HL-60 (cell line): ENCODE data around the gene UGT1A5.

Source experiments
- DNase-seq, 2 experiments: peaks; one replicate each; pipeline ENCODE4 v3.0.0-alpha.2; 2010 to 2020; ENCODE audit warnings: low read depth in 1 of 2, low spot score in 1 of 2
- H3K27ac ChIP-seq: fragments of 250-450 bp; sonication (Bioruptor Pico); replicated peaks from 2 replicates; pipeline ENCODE4 v1.5.1; 2020; ENCODE audit warnings: mild to moderate bottlenecking, moderate library complexity
- H3K27me3 ChIP-seq: fragments of 250-450 bp; sonication (Bioruptor Pico); 2 replicates; pipeline ENCODE4 v1.5.1; 2021; ENCODE audit warnings: mild to moderate bottlenecking, moderate library complexity; ENCODE audit not compliant: insufficient read depth, poor library complexity, severe bottlenecking
- H3K4me3 ChIP-seq: replicated peaks from 2 replicates; pipeline ENCODE4 v1.5.1; 2011; ENCODE audit warnings: mild to moderate bottlenecking, control low read depth, low read length; ENCODE audit not compliant: insufficient read depth
- GABPA ChIP-seq: IDR thresholded peaks from 2 replicates; pipeline ENCODE4 v1.6.1; 2012; ENCODE audit warnings: low read depth
- POLR2AphosphoS5 ChIP-seq: IDR thresholded peaks from 2 replicates; pipeline ENCODE4 v1.6.1; 2012; ENCODE audit warnings: low read depth
- SPI1 ChIP-seq: IDR thresholded peaks from 2 replicates; pipeline ENCODE4 v1.6.1; 2012; ENCODE audit warnings: low read depth, mild to moderate bottlenecking, borderline replicate concordance
- TF ChIP-seq, protein P1 (sequence below): IDR thresholded peaks from 2 replicates; pipeline ENCODE4 v1.6.1; 2012; ENCODE audit warnings: low read depth; ENCODE audit not compliant: insufficient replicate concordance
- TF ChIP-seq, protein P2 (sequence below): IDR thresholded peaks from one replicate; pipeline ENCODE4 v1.5.1; 2011; ENCODE audit warnings: low read length, control low read depth, inconsistent platforms; ENCODE audit not compliant: insufficient read depth

UGT1A5 gene

DNA sequence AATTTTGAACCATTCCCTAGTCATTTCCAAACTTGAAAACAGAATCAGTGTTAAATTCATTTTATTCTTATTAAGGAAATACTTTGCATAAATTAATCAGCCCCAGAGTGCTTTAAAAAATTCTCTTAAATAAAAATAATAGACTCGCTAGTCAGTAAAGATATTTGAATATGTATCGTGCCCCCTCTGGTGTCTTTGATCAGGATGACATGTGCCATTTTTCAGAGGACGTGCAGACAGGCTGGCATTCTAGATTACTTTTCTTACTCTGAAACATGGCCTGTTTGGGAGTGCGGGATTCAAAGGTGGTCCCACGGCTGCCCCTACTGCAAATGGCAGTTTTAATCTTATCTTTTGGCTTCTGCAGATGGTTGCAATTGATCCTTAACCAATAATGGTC, 59.9 kb downstream of the UGT1A5 start:
- Histone ChIP-seq H3K27ac (no peak overlapping the region), H3K27me3 (no peaks in the 10 kb centered on the region), H3K4me3 (no peak overlapping the region)
- DNase-seq, result no peak
- TF ChIP-seq, protein P1, sequence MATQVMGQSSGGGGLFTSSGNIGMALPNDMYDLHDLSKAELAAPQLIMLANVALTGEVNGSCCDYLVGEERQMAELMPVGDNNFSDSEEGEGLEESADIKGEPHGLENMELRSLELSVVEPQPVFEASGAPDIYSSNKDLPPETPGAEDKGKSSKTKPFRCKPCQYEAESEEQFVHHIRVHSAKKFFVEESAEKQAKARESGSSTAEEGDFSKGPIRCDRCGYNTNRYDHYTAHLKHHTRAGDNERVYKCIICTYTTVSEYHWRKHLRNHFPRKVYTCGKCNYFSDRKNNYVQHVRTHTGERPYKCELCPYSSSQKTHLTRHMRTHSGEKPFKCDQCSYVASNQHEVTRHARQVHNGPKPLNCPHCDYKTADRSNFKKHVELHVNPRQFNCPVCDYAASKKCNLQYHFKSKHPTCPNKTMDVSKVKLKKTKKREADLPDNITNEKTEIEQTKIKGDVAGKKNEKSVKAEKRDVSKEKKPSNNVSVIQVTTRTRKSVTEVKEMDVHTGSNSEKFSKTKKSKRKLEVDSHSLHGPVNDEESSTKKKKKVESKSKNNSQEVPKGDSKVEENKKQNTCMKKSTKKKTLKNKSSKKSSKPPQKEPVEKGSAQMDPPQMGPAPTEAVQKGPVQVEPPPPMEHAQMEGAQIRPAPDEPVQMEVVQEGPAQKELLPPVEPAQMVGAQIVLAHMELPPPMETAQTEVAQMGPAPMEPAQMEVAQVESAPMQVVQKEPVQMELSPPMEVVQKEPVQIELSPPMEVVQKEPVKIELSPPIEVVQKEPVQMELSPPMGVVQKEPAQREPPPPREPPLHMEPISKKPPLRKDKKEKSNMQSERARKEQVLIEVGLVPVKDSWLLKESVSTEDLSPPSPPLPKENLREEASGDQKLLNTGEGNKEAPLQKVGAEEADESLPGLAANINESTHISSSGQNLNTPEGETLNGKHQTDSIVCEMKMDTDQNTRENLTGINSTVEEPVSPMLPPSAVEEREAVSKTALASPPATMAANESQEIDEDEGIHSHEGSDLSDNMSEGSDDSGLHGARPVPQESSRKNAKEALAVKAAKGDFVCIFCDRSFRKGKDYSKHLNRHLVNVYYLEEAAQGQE, result no peak
- TF ChIP-seq POLR2AphosphoS5, result no peak
- TF ChIP-seq, protein P2, sequence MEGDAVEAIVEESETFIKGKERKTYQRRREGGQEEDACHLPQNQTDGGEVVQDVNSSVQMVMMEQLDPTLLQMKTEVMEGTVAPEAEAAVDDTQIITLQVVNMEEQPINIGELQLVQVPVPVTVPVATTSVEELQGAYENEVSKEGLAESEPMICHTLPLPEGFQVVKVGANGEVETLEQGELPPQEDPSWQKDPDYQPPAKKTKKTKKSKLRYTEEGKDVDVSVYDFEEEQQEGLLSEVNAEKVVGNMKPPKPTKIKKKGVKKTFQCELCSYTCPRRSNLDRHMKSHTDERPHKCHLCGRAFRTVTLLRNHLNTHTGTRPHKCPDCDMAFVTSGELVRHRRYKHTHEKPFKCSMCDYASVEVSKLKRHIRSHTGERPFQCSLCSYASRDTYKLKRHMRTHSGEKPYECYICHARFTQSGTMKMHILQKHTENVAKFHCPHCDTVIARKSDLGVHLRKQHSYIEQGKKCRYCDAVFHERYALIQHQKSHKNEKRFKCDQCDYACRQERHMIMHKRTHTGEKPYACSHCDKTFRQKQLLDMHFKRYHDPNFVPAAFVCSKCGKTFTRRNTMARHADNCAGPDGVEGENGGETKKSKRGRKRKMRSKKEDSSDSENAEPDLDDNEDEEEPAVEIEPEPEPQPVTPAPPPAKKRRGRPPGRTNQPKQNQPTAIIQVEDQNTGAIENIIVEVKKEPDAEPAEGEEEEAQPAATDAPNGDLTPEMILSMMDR, result no peak
- TF ChIP-seq SPI1, result no peak
- no peak for TF ChIP-seq GABPA

DNA sequence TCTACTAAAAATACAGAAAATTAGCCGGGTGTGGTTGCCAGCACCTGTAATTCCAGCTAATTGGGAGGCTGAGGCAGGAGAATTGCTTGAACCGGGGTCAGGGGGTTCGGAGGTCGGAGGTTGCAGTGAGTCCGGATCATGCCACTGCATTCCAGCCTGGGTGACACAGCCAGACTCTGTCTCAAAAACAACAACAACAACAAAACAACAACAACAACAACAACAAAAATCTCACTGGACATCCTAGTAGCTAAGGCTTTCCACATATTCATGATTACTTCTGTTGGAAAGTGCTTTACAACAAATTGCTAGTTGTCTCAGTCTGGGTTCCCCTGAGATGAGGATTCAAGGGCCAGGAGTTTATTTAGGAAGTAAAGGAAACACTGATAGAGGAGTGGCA, 61.1 kb downstream of the UGT1A5 start:
- TF ChIP-seq POLR2AphosphoS5 (no peak), GABPA (no peak), SPI1 (no peak)
- TF ChIP-seq, protein P1, result no peak
- TF ChIP-seq, protein P2, result no peak
- Histone ChIP-seq H3K4me3 (no peak overlapping the region), H3K27ac (no peak overlapping the region)

DNA sequence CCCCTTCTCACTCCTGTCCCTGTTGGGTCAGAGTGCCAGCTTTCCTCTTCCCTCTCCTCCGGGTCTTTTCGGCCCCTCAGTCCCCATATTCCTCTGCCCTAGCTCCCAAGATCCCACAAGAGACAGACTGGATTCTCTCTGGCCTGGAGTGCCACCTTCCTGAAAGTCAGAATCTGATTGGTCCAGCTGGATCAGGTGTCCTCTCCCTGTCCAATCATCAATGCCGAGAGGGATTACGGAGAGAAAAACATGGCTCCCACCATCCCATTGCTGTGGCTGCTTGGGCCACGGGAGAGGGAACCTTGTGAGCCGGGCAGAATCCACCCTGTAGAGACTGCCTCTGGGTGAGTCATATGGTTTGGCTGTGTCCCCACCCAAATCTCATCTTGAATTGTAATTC, 62.7 kb downstream of the UGT1A5 start:
- H3K27ac ChIP-seq, result no peak overlapping the region
- no peak for TF ChIP-seq GABPA
- no peak overlapping the region for H3K4me3 ChIP-seq
- no peak for DNase-seq
- H3K27me3 ChIP-seq, result no peaks in the 10 kb centered on the region

More for the DNA sequence above, 61.1 kb downstream of the UGT1A5 start:
- DNase-seq, result no peak
- no peaks in the 10 kb centered on the region for H3K27me3 ChIP-seq

DNA sequence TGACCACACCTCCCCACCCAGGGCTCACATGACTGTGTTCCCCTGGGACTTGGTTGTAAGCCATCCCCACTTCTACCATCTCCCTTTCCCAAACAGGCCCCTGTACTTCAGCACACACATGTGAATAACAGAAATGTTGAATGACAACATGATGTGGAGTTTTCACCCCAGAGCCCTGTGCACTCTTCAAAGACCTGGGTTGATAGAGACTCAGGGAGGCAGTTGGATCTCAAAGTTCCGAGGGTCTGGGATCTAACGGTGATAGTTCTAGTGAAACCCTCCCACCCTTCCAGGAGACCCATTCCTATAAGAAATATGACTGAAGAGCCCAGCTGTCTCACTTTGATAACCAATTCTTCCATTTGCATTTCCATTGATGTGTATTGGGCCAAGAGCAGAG, 65.3 kb downstream of the UGT1A5 start, which contains the start of gene MROH2A:
Gene MROH2A, plus strand, starts transcription at position 301 of the 400 bp plus-strand sequence. CDS start 1,029 bp downstream, outside the sequence.
- Histone ChIP-seq H3K4me3 (no peak within 1 kb of the TSS), H3K27me3 (no peaks in the 10 kb centered on the region), H3K27ac (no peak within 1 kb of the TSS)
- TF ChIP-seq SPI1, result no peak
- TF ChIP-seq, protein P2, result no peak
- DNase-seq, result no peak
